ENCODE data around the gene XAB2.

DNA sequence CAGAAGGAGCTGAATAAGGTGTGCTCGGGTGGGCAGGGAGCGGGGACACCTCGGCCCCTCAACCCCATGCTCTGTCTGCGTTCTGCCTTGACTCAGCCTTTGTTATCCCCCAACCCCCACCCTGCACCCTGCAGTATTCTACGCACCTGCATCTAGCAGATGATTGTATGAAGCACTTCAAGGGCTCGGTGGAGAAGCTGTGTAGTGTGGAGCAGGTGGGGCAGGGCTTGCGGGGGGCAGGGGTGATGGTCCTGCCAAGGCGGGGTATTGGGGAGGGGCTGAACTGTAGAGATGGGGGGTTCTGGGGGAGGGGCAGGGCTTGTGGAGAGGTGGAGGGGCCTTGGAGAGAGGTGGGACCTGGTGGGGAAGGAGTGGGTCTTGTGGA is 13.7 kb upstream of the XAB2 start:
- TF ChIP-seq, protein P1, sequence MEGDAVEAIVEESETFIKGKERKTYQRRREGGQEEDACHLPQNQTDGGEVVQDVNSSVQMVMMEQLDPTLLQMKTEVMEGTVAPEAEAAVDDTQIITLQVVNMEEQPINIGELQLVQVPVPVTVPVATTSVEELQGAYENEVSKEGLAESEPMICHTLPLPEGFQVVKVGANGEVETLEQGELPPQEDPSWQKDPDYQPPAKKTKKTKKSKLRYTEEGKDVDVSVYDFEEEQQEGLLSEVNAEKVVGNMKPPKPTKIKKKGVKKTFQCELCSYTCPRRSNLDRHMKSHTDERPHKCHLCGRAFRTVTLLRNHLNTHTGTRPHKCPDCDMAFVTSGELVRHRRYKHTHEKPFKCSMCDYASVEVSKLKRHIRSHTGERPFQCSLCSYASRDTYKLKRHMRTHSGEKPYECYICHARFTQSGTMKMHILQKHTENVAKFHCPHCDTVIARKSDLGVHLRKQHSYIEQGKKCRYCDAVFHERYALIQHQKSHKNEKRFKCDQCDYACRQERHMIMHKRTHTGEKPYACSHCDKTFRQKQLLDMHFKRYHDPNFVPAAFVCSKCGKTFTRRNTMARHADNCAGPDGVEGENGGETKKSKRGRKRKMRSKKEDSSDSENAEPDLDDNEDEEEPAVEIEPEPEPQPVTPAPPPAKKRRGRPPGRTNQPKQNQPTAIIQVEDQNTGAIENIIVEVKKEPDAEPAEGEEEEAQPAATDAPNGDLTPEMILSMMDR (IDR thresholded peaks at IDR 0.05; ENCODE audit: poor library complexity) = no peak
- TF ChIP-seq EZH2phosphoT487 (IDR thresholded peaks at IDR 0.05; ENCODE audit: low read depth, severe bottlenecking, unreplicated experiment) = no peak
